Measurements from ENCODE around the gene MBP. TPM values are rescaled to one million over a fixed set of nuclear protein-coding genes. Genes with fewer than 3 reads are reported as not detected.

The MBP gene
- total RNA-seq, 2 donors from 2014 or later: 15.4 to 15.8 TPM

DNA sequence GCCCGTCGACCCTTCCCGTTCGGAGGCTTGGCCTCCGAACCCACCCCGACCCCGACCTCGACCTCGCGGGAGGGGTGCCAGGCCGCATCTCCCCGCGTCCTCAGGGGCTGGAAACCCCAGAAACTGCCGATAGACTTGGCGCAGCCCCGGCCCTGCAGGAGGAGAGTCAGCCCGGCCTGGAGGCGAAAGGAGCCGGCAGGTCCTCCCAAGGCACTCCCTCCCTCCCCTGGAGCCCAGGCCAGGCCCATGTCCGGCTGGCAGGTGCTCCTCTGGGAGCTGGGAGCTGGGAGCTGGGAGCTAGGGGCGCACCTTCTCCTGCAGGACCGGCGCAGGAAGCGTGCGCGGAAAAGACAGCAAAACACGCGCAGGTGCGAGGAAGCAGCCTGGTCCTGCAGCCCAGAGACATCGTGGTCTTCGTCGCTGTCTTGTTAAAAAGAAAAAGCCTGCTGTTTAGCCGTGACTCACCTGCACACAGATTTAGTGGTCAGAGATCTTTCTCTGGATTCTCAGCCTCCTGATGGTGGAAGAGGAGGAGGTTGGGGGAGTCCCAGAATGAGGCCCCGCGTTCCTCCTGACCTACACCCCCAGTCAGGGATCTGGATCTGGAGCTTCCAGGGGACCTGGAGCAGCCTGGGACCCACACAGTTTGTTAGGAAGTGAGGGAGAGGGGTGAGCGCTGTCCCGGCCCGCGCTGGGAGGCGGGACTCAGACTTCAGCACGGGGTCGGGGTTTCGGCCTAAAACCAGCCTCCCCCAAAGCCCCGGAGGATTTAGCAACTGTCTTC, 660 bp upstream of the MBP start:
- H3K36me3 ChIP-seq: no peaks in the 10 kb centered on the region
- peak overlapping the region; percentile 85 to 86 for H3K4me3 ChIP-seq
- no peaks in the 10 kb centered on the region for H3K27me3 ChIP-seq
- no peak for DNase-seq (ENCODE audit: low spot score)
- peak overlapping the region; percentile 97 for H3K27ac ChIP-seq
- TF ChIP-seq, protein P1, sequence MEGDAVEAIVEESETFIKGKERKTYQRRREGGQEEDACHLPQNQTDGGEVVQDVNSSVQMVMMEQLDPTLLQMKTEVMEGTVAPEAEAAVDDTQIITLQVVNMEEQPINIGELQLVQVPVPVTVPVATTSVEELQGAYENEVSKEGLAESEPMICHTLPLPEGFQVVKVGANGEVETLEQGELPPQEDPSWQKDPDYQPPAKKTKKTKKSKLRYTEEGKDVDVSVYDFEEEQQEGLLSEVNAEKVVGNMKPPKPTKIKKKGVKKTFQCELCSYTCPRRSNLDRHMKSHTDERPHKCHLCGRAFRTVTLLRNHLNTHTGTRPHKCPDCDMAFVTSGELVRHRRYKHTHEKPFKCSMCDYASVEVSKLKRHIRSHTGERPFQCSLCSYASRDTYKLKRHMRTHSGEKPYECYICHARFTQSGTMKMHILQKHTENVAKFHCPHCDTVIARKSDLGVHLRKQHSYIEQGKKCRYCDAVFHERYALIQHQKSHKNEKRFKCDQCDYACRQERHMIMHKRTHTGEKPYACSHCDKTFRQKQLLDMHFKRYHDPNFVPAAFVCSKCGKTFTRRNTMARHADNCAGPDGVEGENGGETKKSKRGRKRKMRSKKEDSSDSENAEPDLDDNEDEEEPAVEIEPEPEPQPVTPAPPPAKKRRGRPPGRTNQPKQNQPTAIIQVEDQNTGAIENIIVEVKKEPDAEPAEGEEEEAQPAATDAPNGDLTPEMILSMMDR (IDR thresholded peaks at IDR 0.05): no peak
- no peaks in the 10 kb centered on the region for H3K9me3 ChIP-seq
- H3K4me1 ChIP-seq: peaks cover 0 to 50% of the 10 kb centered on the region in 2 donors

DNA sequence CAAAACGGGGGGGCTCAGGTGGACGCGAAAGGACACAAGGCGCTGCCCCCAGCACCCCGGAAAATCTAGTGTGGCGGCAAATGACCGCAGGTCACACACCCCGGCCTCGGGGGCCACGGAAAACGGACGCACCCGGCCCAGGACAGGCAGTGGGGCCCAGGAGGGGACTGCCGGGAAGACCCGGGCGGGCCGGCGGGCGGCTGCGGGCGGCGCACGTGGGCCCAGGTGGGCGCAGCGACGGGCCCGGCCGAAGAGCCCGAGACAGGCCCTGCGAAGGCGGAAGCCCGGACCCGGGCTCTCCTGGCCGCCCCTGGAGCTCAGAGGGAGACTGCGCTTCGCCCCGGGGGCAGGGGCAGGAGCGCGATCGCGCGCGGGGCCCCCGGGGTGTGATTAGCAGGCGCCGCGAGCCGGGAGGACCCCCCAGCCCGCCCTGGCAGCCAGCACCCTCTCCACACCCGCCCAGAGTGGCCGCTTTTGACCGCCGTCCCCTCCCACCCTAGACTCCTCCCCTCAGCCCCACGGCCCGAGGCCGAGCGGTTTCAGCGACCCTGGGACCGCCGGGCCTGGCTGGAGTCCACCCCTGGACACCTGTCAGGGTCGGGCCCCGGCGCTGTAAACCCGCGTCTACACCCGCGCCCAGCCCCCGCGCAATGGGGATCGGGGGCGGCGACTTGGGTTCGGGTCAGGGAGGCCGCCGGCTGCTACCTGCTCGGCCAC, 773 bp downstream of the MBP start:
- H3K4me1 ChIP-seq: peaks cover 0 to 59% of the 10 kb centered on the region in 2 donors
- no peaks in the 10 kb centered on the region for H3K27me3 ChIP-seq
- no peaks in the 10 kb centered on the region for H3K9me3 ChIP-seq
- H3K27ac ChIP-seq: peak overlapping the region; percentile 97
- peak overlapping the region; percentile 85 to 86 for H3K4me3 ChIP-seq
- DNase-seq (ENCODE audit: low spot score): peak; percentile 60
- TF ChIP-seq, protein P1 (IDR thresholded peaks at IDR 0.05): no peak
- no peaks in the 10 kb centered on the region for H3K36me3 ChIP-seq

DNA sequence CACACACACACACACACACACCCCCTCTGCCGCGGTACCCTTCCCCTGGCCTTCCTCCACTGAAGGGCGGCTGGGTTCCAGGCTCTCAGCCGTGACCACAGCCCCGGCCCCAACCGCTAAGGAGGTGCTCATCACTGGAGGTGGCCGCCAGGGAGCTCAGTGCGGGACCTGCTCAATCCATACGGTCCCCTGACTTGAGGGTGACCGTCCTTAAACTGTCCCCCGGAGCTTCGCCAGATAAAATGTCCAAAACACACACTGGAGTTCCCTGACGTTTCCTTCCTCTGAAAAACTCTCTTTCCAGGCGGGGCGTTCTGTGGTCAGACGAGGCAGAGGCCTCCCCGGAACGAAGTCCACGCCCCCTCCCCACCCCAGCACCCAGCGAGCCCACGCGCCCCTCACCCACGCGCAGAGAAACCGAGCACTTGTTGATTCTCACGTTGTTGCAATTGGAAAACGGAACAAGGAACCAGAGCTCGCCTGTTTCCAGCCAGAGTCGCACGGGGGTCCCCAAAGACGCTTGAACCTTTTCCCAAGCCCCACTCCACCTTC, 1.4 kb downstream of the MBP start:
- TF ChIP-seq, protein P1 (IDR thresholded peaks at IDR 0.05): no peak
- H3K9me3 ChIP-seq: no peaks in the 10 kb centered on the region
- peaks cover 0 to 60% of the 10 kb centered on the region in 2 donors for H3K4me1 ChIP-seq
- peak overlapping the region; percentile 97 for H3K27ac ChIP-seq
- no peaks in the 10 kb centered on the region for H3K36me3 ChIP-seq
- no peaks in the 10 kb centered on the region for H3K27me3 ChIP-seq
- no peak for DNase-seq (ENCODE audit: low spot score)
- H3K4me3 ChIP-seq: peak overlapping the region; percentile 85 to 86

DNA sequence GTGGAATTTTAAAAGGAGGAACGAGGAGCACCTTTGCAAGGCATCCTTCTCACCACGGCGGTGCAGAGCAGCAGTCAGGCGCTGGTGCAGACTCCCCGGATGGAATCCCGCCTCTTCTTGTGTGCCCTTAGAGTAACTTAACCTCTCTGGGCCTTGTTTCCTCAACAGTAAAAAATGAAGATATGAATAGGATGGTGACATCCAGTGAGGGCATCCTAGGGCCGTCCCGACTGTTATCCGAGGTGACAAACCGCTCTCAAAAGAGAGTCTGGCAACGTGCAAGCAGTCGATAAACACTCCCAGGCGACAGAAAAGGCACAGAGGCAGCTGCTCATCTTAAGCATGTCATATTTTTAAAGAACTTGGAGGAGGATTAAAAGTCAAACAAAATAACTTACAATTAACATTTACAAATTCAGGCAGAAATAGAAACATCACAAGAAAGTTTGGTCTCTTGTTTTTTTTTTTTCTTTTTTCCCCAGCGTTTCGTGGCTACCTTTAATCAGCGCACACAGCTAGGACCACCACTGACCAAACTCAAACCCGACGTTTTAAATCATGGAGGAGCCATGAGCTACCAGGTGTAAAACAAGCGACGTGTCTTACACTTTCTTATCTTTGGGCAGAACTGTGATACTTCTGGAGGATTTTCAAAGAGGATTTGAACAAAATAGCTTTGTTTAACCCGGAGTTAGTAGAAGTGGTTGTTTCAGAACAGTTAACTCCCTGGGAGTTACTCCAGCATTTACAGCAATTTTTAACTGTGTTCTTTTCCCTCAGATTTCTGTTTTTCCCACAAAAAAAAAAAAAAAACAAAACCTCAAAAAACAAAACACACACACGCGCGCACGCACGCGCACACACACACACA, 2.1 kb downstream of the MBP start:
- Histone ChIP-seq H3K9me3 (no peaks in the 10 kb centered on the region), H3K27me3 (no peaks in the 10 kb centered on the region), H3K36me3 (no peaks in the 10 kb centered on the region), H3K27ac (peak overlapping the region; percentile 97), H3K4me3 (peak overlapping the region; percentile 85 to 86), H3K4me1 (peaks cover 0 to 60% of the 10 kb centered on the region in 2 donors)
- TF ChIP-seq, protein P1 (IDR thresholded peaks at IDR 0.05): no peak
- no peak for DNase-seq (ENCODE audit: low spot score)

DNA sequence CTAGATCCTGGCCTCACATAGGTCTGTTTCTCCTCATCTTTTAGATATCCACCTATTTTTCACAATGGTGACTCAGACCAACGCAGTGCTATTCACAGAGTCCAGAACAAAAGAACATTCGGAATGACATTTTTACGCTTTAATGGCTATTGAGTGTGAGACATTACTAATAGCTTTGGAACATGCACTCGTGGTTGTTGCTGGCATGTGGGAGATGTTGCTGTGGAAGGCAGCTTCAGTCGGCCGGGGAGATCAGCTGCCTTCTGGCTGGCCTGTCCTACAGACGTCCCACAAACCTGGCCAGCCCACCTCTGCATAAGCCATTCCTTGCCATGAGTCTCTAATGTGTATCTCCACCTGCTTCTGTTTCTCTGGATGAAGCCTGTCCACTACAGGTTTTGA, 3.4 kb downstream of the MBP start:
- H3K36me3 ChIP-seq: no peaks in the 10 kb centered on the region
- TF ChIP-seq, protein P1 (IDR thresholded peaks at IDR 0.05): no peak
- no peaks in the 10 kb centered on the region for H3K9me3 ChIP-seq
- no peaks in the 10 kb centered on the region for H3K27me3 ChIP-seq
- H3K27ac ChIP-seq: peak overlapping the region; percentile 97
- H3K4me1 ChIP-seq: peaks cover 0 to 64% of the 10 kb centered on the region in 2 donors
- DNase-seq (ENCODE audit: low spot score): no peak
- no peak overlapping the region for H3K4me3 ChIP-seq

All from right atrium auricular region (tissue), 2 donors.